T-helper 2 cell treated with Interferon-gamma antibody and Interleukin-4, amounts not matched to agents 5 μg/mL and 100 μg/mL, for 36 hours (primary cell): ENCODE measurements around the gene CFAP107.

Experiments used
- DNase-seq: peaks from one replicate; pipeline ENCODE4 v3.0.0; 2021; ENCODE audit warnings: low spot score
- H3K27ac Mint-ChIP-seq: one replicate; pipeline ENCODE4 v1.8.0; 2021; ENCODE audit warnings: mild to moderate bottlenecking, mixed read lengths
- H3K27me3 Mint-ChIP-seq: one replicate; pipeline ENCODE4 v1.8.0; 2021; ENCODE audit warnings: low read depth, mixed read lengths
- H3K36me3 Mint-ChIP-seq: one replicate; pipeline ENCODE4 v1.8.0; 2021; ENCODE audit warnings: low read depth, mixed read lengths
- H3K4me1 Mint-ChIP-seq: one replicate; pipeline ENCODE4 v1.8.0; 2021; ENCODE audit warnings: low read depth, mixed read lengths
- H3K4me3 Mint-ChIP-seq: one replicate; pipeline ENCODE4 v1.8.0; 2022; ENCODE audit warnings: mild to moderate bottlenecking, moderate library complexity, mixed read lengths
- H3K9me3 Mint-ChIP-seq: one replicate; pipeline ENCODE4 v1.8.0; 2021; ENCODE audit warnings: mixed read lengths

Gene CFAP107

GRCh38 chr1:12757836-12758235 is 11.8 kb downstream of the CFAP107 start:
- H3K27me3 Mint-ChIP-seq: peaks cover 9% of the 10 kb centered on the region
- no peak overlapping the region for H3K27ac Mint-ChIP-seq
- H3K9me3 Mint-ChIP-seq: no peaks in the 10 kb centered on the region
- no peak for DNase-seq
- H3K36me3 Mint-ChIP-seq: no peaks in the 10 kb centered on the region
- no peak overlapping the region for H3K4me3 Mint-ChIP-seq
- H3K4me1 Mint-ChIP-seq: no peaks in the 10 kb centered on the region

GRCh38 chr1:12760256-12760795 is 14.3 kb downstream of the CFAP107 start:
- Mint-ChIP-seq H3K4me1 (no peaks in the 10 kb centered on the region), H3K27ac (no peak overlapping the region), H3K4me3 (no peak overlapping the region), H3K9me3 (no peaks in the 10 kb centered on the region), H3K36me3 (no peaks in the 10 kb centered on the region), H3K27me3 (no peaks in the 10 kb centered on the region)
- DNase-seq: no peak

- H3K27me3 Mint-ChIP-seq: peaks cover 3% of the 10 kb centered on the region
- no peaks in the 10 kb centered on the region for H3K4me1 Mint-ChIP-seq
- no peaks in the 10 kb centered on the region for H3K36me3 Mint-ChIP-seq
- H3K9me3 Mint-ChIP-seq: no peaks in the 10 kb centered on the region
- H3K27ac Mint-ChIP-seq: no peak overlapping the region
- DNase-seq: no peak
- no peak overlapping the region for H3K4me3 Mint-ChIP-seq
These were observed 15.8 kb downstream of the CFAP107 start for GRCh38 chr1:12761781-12762180.

- DNase-seq: no peak
- Mint-ChIP-seq H3K9me3 (no peaks in the 10 kb centered on the region), H3K4me3 (no peak overlapping the region), H3K27ac (no peak overlapping the region), H3K36me3 (no peaks in the 10 kb centered on the region), H3K4me1 (no peaks in the 10 kb centered on the region), H3K27me3 (peaks cover 6% of the 10 kb centered on the region)
These were observed 16.8 kb downstream of the CFAP107 start for GRCh38 chr1:12762766-12763165.

- Mint-ChIP-seq H3K36me3 (no peaks in the 10 kb centered on the region), H3K4me1 (no peaks in the 10 kb centered on the region), H3K27me3 (peaks cover 7% of the 10 kb centered on the region), H3K9me3 (no peaks in the 10 kb centered on the region), H3K27ac (no peak overlapping the region), H3K4me3 (no peak overlapping the region)
- no peak for DNase-seq
These were observed 17.5 kb downstream of the CFAP107 start for GRCh38 chr1:12763479-12763878.

GRCh38 chr1:12764016-12764415 is 18.0 kb downstream of the CFAP107 start:
- H3K27me3 Mint-ChIP-seq: peaks cover 7% of the 10 kb centered on the region

GRCh38 chr1:12769031-12769430 is 23.0 kb downstream of the CFAP107 start:
- Mint-ChIP-seq H3K27ac (no peak overlapping the region), H3K36me3 (no peaks in the 10 kb centered on the region), H3K4me1 (no peaks in the 10 kb centered on the region), H3K4me3 (no peak overlapping the region), H3K9me3 (no peaks in the 10 kb centered on the region), H3K27me3 (peaks cover 7% of the 10 kb centered on the region)
- no peak for DNase-seq

More at GRCh38 chr1:12764016-12764415, 18.0 kb downstream of the CFAP107 start:
- no peaks in the 10 kb centered on the region for H3K9me3 Mint-ChIP-seq
- no peak for DNase-seq
- no peak overlapping the region for H3K27ac Mint-ChIP-seq
- no peaks in the 10 kb centered on the region for H3K4me1 Mint-ChIP-seq
- H3K36me3 Mint-ChIP-seq: no peaks in the 10 kb centered on the region
- no peak overlapping the region for H3K4me3 Mint-ChIP-seq

GRCh38 chr1:12769976-12770505 is 24.0 kb downstream of the CFAP107 start:
- Mint-ChIP-seq H3K4me3 (no peak overlapping the region), H3K36me3 (no peaks in the 10 kb centered on the region), H3K27me3 (peaks cover 7% of the 10 kb centered on the region)

GRCh38 chr1:12770620-12771019 is 24.6 kb downstream of the CFAP107 start:
- Mint-ChIP-seq H3K36me3 (no peaks in the 10 kb centered on the region), H3K4me1 (no peaks in the 10 kb centered on the region), H3K4me3 (no peak overlapping the region), H3K27ac (no peak overlapping the region), H3K9me3 (no peaks in the 10 kb centered on the region), H3K27me3 (peaks cover 7% of the 10 kb centered on the region)
- no peak for DNase-seq

More at GRCh38 chr1:12769976-12770505, 24.0 kb downstream of the CFAP107 start:
- Mint-ChIP-seq H3K9me3 (no peaks in the 10 kb centered on the region), H3K4me1 (no peaks in the 10 kb centered on the region), H3K27ac (no peak overlapping the region)
- no peak for DNase-seq

GRCh38 chr1:12771186-12771585 is 25.2 kb downstream of the CFAP107 start:
- no peak for DNase-seq
- H3K4me3 Mint-ChIP-seq: no peak overlapping the region
- H3K36me3 Mint-ChIP-seq: no peaks in the 10 kb centered on the region
- no peak overlapping the region for H3K27ac Mint-ChIP-seq
- H3K27me3 Mint-ChIP-seq: peaks cover 7% of the 10 kb centered on the region
- H3K4me1 Mint-ChIP-seq: no peaks in the 10 kb centered on the region
- H3K9me3 Mint-ChIP-seq: no peaks in the 10 kb centered on the region

GRCh38 chr1:12772520-12772919 is 26.5 kb downstream of the CFAP107 start:
- H3K9me3 Mint-ChIP-seq: no peaks in the 10 kb centered on the region

GRCh38 chr1:12773438-12773837 is 27.4 kb downstream of the CFAP107 start, which contains the start of gene PRAMEF12:
TSS of gene PRAMEF12 (plus strand) at chr1:12773738. CDS start at chr1:12774868, 1,130 bp downstream.
- H3K9me3 Mint-ChIP-seq: no peaks in the 10 kb centered on the region
- no peak for DNase-seq
- H3K4me3 Mint-ChIP-seq: no peak within 1 kb of the TSS
- no peaks in the 10 kb centered on the region for H3K4me1 Mint-ChIP-seq
- no peak within 1 kb of the TSS for H3K27ac Mint-ChIP-seq
- no peaks in the 10 kb centered on the region for H3K27me3 Mint-ChIP-seq
- no peaks in the 10 kb centered on the region for H3K36me3 Mint-ChIP-seq

More at GRCh38 chr1:12772520-12772919, 26.5 kb downstream of the CFAP107 start:
- Mint-ChIP-seq H3K4me1 (no peaks in the 10 kb centered on the region), H3K4me3 (no peak overlapping the region), H3K27me3 (peaks cover 3% of the 10 kb centered on the region), H3K27ac (no peak overlapping the region), H3K36me3 (no peaks in the 10 kb centered on the region)
- DNase-seq: no peak

- no peaks in the 10 kb centered on the region for H3K36me3 Mint-ChIP-seq
- no peak overlapping the region for H3K4me3 Mint-ChIP-seq
- H3K9me3 Mint-ChIP-seq: no peaks in the 10 kb centered on the region
- no peak overlapping the region for H3K27ac Mint-ChIP-seq
- no peak for DNase-seq
- no peaks in the 10 kb centered on the region for H3K4me1 Mint-ChIP-seq
- no peaks in the 10 kb centered on the region for H3K27me3 Mint-ChIP-seq
These were observed 28.9 kb downstream of the CFAP107 start for GRCh38 chr1:12774801-12775345.

- H3K9me3 Mint-ChIP-seq: no peaks in the 10 kb centered on the region
- H3K27me3 Mint-ChIP-seq: no peaks in the 10 kb centered on the region
- no peaks in the 10 kb centered on the region for H3K4me1 Mint-ChIP-seq
- DNase-seq: no peak
- H3K27ac Mint-ChIP-seq: no peak overlapping the region
- H3K4me3 Mint-ChIP-seq: no peak overlapping the region
- H3K36me3 Mint-ChIP-seq: no peaks in the 10 kb centered on the region
These were observed 29.4 kb downstream of the CFAP107 start for GRCh38 chr1:12775443-12775842.
